ENCODE measurements around the gene AKT1. TPM values are rescaled to one million over a fixed set of nuclear protein-coding genes. Genes with fewer than 3 reads are reported as not detected.

AKT1 gene
- total and polyA plus RNA-seq, 2 of the 13 experiments (the other 11 are each of a cell fraction or from before 2014, with no cell fraction given) = 96.2 to 116 TPM

DNA sequence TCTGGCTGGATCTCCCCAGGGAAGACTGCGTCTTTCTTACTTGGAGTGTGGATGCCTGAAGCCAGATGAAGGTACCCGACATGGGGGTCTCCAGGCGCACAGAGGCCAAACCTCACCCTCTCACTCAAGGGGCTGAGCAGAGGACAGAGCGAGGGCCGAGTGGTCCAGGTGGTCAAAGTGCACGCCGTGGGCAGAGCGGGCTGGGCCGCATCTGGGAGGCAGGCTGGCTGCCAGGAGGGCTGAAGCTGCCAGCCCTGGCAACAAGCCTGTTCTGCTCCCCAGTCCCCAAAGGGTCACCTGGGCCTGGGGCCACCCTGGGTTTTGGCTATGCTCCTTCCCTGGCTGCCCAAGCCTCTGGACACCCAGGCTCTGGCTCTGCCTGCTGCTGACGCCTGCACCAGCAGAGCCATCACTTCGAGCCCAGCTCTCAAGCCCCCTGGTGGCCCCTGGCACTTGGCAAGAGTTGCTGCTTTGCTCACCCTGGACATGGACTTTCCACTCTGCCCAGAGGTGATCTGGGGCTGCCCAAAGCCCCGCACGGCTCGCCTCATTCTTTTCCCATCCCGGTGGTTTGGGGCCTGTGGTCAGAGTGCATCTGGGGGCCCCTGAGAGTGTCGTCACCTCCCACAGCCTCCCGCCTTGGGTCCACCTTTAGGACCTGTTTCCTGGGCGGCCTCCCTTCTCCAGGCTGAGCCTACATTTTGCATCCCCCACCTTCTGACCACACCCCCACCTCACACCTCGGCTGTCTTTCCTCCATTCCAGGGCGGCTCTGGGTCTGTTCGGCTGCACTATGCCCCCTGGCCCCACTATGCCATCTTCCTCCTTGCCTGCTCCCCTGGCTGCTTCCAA is 68.7 kb downstream of the AKT1 start (continued):
- no peak for TF ChIP-seq KLF13 (CRISPR knock-in tag; IDR thresholded peaks at IDR 0.05)
- no peak for TF ChIP-seq MLLT10 (CRISPR knock-in tag; IDR thresholded peaks at IDR 0.05)
- TF ChIP-seq, protein P1, sequence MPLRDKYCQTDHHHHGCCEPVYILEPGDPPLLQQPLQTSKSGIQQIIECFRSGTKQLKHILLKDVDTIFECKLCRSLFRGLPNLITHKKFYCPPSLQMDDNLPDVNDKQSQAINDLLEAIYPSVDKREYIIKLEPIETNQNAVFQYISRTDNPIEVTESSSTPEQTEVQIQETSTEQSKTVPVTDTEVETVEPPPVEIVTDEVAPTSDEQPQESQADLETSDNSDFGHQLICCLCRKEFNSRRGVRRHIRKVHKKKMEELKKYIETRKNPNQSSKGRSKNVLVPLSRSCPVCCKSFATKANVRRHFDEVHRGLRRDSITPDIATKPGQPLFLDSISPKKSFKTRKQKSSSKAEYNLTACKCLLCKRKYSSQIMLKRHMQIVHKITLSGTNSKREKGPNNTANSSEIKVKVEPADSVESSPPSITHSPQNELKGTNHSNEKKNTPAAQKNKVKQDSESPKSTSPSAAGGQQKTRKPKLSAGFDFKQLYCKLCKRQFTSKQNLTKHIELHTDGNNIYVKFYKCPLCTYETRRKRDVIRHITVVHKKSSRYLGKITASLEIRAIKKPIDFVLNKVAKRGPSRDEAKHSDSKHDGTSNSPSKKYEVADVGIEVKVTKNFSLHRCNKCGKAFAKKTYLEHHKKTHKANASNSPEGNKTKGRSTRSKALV (CRISPR knock-in tag; IDR thresholded peaks at IDR 0.05) = peak; percentile 67; the same call in 1 of the 2 replicates
- no peak for TF ChIP-seq ERF (CRISPR knock-in tag; IDR thresholded peaks at IDR 0.05)
- no peak for TF ChIP-seq ZNF3 (CRISPR knock-in tag; IDR thresholded peaks at IDR 0.05)
- TF ChIP-seq FOXC1 (CRISPR knock-in tag; IDR thresholded peaks at IDR 0.05; ENCODE audit: borderline replicate concordance) = no peak
- TF ChIP-seq ZNF337 (CRISPR knock-in tag; IDR thresholded peaks at IDR 0.05; ENCODE audit: borderline replicate concordance, low read depth) = no peak
- no peak for TF ChIP-seq TFE3 (CRISPR knock-in tag; IDR thresholded peaks at IDR 0.05)
- no peak for TF ChIP-seq IKZF4 (CRISPR knock-in tag; IDR thresholded peaks at IDR 0.05; ENCODE audit: borderline replicate concordance, low read depth, not compliant biosample characterization)
- TF ChIP-seq RFXAP (CRISPR knock-in tag; IDR thresholded peaks at IDR 0.05; ENCODE audit: borderline replicate concordance) = peak; percentile 47; the same call in 1 of the 2 replicates
- no peak for TF ChIP-seq PCBP2 (optimal IDR thresholded peaks at IDR 0.05; ENCODE audit: low read depth, low read length, poor library complexity, severe bottlenecking)
- TF ChIP-seq, protein P2, sequence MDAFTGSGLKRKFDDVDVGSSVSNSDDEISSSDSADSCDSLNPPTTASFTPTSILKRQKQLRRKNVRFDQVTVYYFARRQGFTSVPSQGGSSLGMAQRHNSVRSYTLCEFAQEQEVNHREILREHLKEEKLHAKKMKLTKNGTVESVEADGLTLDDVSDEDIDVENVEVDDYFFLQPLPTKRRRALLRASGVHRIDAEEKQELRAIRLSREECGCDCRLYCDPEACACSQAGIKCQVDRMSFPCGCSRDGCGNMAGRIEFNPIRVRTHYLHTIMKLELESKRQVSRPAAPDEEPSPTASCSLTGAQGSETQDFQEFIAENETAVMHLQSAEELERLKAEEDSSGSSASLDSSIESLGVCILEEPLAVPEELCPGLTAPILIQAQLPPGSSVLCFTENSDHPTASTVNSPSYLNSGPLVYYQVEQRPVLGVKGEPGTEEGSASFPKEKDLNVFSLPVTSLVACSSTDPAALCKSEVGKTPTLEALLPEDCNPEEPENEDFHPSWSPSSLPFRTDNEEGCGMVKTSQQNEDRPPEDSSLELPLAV (CRISPR knock-in tag; conservative IDR thresholded peaks at IDR 0.05; ENCODE audit: low read depth) = no peak
- peak; percentile 51; the same call in 1 of the 2 replicates for TF ChIP-seq ZFY (CRISPR knock-in tag; IDR thresholded peaks at IDR 0.05)
- TF ChIP-seq RXRB (CRISPR knock-in tag; IDR thresholded peaks at IDR 0.05; ENCODE audit: borderline replicate concordance) = peak; percentile 68
- TF ChIP-seq DNMT1 (CRISPR knock-in tag; IDR thresholded peaks at IDR 0.05) = no peak
- TF ChIP-seq KDM5A (IDR thresholded peaks at IDR 0.05; ENCODE audit: borderline replicate concordance, low read length) = no peak
- TF ChIP-seq ZSCAN20 (CRISPR knock-in tag; IDR thresholded peaks at IDR 0.05; ENCODE audit: borderline replicate concordance) = no peak
- TF ChIP-seq ZNF180 (CRISPR knock-in tag; IDR thresholded peaks at IDR 0.05; ENCODE audit: borderline replicate concordance, low read depth) = no peak
- TF ChIP-seq CC2D1A (CRISPR knock-in tag; IDR thresholded peaks at IDR 0.05) = no peak
- TF ChIP-seq SRSF4 (IDR thresholded peaks at IDR 0.05; ENCODE audit: low read depth, low read length, poor library complexity, severe bottlenecking) = no peak
- peak; percentile 40; the same call in 1 of the 2 replicates for TF ChIP-seq YEATS4 (CRISPR knock-in tag; IDR thresholded peaks at IDR 0.05; ENCODE audit: borderline replicate concordance)
- no peak for TF ChIP-seq ZNF513 (CRISPR knock-in tag; conservative IDR thresholded peaks at IDR 0.05)
